Pons (tissue), 1 donor: ENCODE results near the gene ASB2.
A peak's percentile ranks its signal among the peaks of the same experiment; 100 is the strongest.

Experiments
- DNase-seq: peaks from one replicate; pipeline ENCODE4 v3.0.0-alpha.2; 2016; ENCODE audit warnings: low spot score

ASB2 gene

DNA sequence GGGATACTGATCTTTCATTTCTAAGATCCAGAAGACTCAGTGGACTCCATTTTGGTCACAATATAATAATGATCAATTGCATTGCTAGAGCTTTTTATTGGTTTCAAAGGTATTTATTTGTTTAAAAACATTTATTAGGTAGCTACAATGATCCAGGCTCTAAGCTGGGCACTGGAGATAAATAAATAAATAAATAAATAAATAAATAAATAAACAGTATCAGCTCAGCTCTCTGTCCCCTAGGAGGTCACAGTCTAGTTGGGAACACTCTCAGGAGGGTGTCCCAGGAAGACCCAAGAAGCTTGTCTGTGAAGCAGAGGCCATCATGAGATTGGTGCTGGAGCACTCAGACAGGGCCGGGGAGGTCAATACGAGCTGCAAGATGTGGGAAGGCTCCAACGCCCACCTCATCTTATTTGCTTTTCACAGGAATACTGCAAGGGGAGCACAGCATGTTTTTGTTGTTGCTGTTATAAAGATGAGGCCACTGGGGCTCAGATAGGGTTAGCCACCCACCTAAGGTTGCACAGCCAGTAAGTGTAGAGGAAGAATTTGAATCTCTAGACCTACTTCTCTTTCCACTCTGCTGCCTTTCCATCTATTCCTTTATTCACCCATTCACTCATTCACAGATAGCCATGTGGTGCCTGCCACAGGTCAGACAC lies 15.5 kb downstream of the ASB2 start:
- DNase-seq = no peak

- no peak for DNase-seq
Observed at GRCh38 chr14:93960108-93960475, 16.3 kb downstream of the ASB2 start.

DNA sequence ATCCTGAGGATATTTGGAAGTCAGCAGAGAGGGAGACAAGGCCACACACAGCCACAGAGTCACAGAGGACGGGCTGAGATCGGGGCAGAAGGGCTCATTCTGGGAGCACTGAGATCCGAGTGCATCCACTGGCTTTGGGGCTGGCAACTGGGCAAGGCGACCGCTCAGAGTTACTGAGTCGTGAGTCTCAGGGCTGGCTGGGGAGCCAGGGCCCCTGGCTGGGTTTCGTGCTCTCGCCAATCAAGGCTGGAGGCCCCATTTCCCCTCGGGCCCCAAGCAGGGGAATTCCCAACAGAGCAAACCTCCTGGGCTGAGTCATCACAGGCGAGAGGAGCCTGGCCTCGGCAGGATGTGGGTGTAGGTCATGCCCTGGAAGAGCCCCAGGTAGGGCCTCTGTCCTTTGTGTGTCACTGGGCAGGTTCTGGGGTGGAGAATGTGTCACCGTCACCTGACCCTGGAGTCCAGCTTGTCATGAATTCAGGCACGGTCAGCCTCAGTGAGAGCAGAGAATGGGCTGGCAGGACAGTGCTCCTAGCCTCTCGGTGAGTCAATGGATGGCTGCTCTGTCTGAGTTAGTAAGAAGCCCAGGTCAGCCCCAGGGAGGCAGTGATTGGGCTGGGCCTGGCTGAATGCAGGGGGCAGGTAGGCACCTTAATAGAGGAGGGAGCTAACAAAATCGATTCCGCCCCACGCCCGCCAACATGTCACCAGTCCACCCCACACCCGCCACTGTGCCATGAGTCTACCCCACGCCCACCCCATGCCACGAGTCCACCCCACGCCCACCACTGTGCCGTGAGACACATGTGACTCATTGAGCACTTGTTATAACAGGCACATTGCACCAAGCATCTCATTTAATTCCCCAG lies 16.9 kb downstream of the ASB2 start:
- DNase-seq = peak; percentile 29

DNA sequence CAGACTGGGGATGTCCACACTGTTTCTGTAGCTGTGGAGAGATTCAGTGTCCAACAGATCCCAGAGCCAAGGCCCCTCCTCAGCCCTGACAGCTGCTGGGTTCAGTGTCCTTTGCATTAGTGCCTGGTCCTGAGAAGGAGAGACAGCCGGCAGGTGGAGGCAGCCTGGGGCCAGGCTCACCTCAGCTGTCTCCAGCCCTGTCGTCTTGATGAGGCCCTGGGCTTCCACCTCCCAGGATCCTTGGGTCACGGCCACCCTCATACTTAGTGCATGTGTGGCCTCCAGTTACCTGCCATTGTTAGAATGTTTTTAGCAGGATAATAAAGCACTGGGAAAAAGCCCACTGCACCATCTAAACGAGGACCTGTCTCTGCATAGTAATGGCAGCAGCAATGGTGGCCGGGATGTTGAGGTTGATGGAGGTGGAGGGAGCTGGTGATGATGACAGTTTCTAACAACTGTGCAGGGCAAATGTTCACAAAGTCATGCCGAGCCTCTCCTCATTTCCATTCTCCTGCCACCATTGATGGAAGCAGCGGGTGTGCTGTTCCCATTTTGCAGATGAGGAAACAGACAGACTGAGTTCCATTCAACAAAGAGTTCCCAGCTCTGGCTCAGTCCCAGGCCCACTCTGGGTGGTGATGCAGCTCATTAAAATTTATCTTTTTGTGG lies 17.7 kb downstream of the ASB2 start:
- no peak for DNase-seq

DNA sequence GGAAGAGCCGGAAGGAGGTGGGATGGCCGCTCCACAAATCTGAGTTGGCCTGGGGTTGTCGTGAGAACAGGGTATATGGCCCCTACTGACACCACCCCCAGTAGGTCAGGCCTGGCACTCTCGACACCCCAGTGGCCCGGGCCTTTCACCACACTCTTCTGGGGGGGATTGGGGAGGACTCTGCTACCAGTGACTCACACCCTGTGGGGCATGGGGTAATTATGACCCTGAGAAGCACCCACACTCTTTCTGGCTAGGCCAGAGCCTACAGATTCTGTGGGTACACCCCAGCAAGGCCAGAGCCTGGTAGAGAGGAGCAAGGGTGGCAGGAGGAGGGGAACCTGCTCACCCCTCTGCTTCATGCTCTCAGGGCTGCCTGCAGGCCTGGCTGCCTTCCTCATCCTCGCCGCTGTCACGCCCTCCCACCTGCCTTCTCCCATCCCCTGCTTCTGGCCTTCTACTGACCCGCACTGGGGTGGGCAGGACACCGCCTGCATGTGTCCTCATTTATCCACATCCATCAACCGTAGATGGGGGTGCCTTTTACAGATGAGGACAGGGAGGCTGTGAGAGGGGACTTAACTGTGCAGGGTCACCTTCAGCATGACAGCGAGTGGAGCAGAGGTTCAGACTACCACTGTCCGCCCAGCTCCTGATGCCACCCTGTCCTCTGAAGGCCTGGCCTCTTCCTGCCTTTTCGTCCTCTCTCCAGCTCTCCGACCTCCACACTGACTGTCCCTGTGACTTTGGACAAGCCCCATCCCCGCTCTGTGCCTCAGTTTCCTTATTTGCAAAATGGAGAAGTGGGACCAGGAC lies 18.4 kb downstream of the ASB2 start:
- no peak for DNase-seq

DNA sequence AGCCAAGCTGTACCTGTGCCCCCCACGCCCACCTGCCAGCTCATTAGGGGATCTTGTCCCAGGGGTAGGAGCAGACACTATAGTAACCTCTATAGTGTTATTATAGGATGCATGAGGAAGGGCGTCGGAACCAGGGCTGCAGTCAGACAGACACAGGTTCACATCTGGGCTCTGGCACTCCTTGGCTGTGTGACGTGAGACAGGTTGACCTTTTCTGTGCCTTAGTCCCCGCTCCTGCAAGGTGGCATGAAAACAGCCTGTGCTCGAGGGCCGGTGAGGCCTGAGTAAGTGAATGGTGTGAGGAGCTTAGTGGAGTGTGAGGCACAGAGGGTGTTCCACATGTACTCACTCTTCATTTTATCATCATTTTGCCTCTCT lies 19.0 kb downstream of the ASB2 start:
- no peak for DNase-seq

- DNase-seq = no peak
Observed at GRCh38 chr14:93956514-93957332, 19.6 kb downstream of the ASB2 start.

DNA sequence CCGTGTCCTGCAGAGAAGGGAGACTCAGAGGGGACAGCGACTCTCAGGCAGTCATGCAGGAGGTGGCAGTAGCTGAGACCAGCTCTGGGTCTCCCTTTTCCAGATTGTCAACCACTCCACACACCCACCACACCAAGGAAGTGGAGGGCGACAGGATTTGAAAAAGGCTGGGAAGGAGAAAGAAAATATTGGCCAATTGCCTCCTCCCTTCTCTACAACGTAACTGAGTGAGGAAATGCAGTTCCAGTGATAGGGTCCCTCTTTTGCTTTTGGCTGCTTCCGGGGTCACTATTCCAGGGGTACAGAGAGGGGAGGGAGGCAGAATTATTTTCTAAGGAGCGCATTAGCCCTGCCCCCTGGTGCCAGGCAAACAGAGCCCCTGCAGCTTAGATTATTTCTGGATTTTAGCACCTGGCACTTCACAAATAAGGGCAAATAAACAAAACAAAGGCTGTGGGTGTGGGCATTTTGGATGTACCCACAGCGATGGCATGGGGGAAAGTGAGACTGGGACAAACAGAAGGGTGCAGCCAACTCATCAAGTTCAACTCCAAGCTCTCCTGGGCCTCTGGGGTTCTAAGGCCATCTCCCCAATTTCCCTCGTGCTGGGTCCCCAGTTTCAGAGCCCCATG lies 20.4 kb downstream of the ASB2 start:
- DNase-seq = no peak

DNA sequence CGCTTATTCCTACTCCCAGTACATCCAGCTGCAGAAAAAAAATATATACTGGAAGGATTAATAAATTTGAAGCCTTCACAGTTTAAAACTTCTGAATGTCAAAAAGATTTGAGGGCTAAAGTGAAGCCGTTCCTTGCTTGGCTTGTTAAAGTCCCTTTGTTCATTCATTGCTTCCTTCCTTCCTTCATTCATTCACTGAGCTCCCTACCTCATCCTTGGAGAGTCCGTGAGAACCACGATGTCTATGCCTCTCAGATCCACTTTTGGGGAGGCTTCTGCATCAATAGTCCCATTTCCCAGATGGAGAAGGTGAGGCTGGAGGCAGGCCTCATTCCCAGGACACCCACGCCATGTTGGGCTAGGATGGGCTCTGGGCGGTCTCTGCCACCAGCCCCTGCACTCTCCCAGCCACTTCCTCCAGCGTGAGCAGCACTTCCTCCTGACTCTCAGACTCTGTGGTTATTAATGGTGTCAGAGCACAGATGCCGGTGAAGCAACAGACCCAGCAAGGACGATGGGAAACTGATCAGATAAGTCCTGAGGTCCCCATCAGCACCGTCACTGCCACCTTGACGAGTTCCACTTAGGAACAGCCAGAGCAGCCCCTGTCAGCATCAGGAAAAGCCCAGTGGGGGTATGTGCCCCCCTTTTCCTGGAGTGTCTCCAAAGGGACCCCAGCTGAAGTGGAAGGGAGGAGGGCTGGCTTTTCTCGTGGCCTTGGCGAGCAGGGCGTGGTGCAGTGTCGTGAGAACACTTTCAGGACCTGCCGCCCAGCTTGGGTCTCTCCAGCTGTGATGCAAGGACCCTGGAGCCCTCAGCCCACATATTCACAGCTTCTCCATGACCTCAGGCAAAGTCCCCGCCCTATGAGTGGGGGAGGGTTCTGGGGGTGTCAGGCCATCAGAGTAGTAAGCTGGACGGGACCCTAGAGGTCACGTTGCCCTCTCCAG lies 21.2 kb downstream of the ASB2 start:
- peak; percentile 47 for DNase-seq

DNA sequence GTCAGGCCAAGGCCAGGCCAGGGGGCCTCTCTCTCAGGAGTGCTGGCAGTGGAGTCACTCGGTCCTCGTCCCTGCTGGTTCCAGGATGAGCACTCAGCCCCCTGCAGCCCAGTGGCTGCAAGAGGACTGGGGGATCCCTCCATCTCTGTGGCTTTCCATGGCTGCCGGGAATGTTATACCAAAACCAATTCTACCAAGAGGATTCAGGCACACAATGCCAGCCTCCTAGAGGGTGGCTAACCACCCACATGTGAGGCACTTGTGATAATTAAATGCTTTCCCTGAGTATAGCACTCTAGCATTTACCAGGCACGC lies 21.9 kb downstream of the ASB2 start:
- DNase-seq = no peak

DNA sequence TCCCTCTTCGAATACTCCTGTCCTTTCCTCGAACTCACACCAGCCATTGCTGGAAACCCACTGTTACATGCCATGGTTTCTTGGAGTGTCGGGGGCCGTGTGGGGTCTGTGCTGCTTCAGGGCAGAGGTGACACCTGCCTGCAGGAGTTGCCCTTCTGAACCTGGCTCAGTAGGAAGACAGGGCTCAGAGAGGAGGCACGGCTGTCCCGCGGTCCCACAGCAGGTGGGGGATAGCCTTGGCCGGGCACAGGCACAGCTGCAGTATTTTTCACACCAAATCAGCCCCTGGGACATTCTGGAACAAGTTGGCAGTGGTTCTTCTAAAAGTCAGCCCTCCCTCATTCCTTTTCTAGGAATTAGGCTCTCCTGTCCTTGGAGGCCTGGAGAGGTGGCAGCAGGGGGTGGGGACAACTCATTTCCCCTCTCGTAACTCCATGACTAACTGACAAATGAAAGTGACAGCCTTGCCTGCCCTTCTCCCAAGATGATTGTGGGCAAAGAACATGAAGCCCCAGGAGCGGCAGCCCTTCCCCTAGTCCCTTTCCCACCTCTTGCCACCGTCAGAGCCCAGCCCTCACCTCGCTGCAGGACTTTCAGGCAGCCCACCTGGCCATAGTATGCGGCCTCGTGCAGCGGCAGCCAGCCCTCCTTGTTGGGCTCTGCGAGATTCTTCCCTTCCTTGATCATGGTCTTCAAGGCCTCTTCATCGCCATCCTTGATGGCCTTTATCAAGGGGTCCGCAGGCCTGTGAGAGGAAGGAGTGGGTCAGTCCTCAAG lies 22.4 kb downstream of the ASB2 start:
- no peak for DNase-seq

- no peak for DNase-seq
Observed at GRCh38 chr14:93953263-93953662, 23.1 kb downstream of the ASB2 start.

GRCh38 chr14:93952829-93953228 lies 23.5 kb downstream of the ASB2 start:
- no peak for DNase-seq

- DNase-seq = no peak
Observed at GRCh38 chr14:93951635-93952540, 24.5 kb downstream of the ASB2 start.

DNA sequence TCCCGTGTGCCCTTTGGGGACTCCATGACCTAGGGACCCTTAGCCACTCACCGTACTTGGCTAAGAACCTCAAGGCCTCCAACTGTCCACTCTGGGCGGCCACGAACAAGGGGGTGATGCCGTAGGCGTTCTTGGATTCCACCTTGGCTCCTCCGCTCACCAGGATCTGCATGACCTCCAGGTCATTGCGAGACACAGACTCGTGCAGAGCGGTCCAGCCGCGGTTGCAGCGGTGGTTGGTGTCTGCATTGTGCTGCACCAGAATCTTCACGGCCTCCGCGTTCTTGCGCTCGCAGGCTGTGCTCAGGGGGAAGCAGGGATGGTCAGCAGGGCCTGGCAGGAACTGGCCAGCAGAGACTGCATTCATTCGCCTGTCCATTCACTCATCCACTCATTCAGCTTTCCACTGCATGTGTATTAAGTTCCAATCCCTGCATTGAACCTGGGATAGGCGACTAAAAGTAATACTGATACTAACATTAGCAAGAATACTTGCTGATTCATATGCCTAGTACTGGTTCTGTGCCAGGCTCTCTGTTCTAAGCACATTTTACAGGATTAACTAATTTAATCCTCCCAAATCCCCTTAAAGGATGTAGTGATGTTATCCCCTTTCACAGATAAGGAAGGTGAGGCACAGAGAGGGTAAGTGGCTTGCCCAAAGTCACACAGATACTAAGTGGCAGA lies 25.3 kb downstream of the ASB2 start:
- no peak for DNase-seq

DNA sequence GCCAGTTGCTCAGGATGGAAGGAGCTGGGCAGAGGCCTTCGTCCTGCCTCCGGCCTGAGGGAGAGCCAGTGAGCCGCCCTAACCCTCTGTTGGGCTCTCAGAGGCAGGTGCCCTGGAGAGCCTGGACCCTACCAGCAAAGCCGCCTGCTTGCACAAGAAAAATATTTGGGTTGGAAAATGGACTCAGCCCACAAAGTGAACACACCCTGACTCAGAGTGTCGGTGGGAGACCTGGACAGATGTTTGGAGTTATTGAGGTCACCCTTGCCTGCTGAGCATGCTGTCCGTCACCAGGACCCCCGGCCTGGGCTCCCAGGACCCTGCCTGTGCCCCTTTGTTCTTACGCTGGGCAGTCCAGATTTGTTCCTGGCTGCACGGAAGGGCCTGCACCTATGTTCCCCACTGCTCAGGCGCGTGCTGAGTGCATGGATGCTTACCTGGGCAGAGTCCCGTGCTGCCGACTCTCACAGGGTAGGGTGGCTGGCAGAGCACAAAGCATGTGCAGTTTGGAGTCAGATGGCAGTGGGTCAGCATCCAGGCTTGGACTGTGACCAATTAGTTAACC lies 26.8 kb downstream of the ASB2 start:
- DNase-seq = no peak

DNA sequence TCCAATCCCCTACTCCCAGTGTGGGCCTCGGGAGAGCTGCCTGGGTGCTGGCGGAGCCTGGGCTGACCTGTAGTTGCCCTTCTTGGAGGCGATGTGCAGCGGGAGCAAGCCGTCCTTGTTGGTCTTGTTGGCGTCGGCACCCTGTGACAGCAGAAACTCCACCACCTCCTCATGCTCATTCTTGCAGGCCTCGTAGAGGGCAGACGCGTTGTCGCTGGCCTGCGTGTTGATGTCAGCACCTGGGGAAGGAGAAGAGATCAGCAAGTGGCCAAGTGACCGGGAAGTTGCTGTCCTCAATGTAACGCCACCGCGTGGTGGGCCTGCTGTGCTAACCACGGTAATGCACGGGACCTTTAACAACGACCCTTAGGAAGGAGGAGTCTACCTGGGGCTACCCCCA lies 29.1 kb downstream of the ASB2 start:
- no peak for DNase-seq
